Gastroesophageal sphincter (tissue), 3 donors: ENCODE measurements around the gene LMOD3.

ENCODE experiments used
- CTCF ChIP-seq, 4 experiments: fragments of 200-600 bp in 2 of 4; fragments of 450-650 bp in 2 of 4; sonication (generic) in 1 of 4; IDR thresholded peaks; one replicate each; pipeline ENCODE4 v1.5.1; 2017 to 2019; ENCODE audit warnings: antibody characterized with exemption in 4 of 4, mild to moderate bottlenecking in 2 of 4, moderate library complexity in 2 of 4
- EP300 ChIP-seq: sonication (generic); formaldehyde crosslinking; IDR thresholded peaks from one replicate; pipeline ENCODE4 v1.6.1; 2017; ENCODE audit warnings: antibody characterized with exemption, mild to moderate bottlenecking
- POLR2A ChIP-seq, 2 donors: fragments of 450-650 bp; IDR thresholded peaks; one replicate each; pipeline ENCODE4 v1.6.1; 2017; ENCODE audit warnings: antibody characterized with exemption in 2 of 2, mild to moderate bottlenecking in 2 of 2, moderate library complexity in 1 of 2
- POLR2AphosphoS5 ChIP-seq: sonication (generic); formaldehyde crosslinking; IDR thresholded peaks from one replicate; pipeline ENCODE4 v1.6.1; 2017; ENCODE audit warnings: antibody characterized with exemption

- TF ChIP-seq CTCF (IDR thresholded peaks at IDR 0.05) (no peak), POLR2A (IDR thresholded peaks at IDR 0.05) (no peak), POLR2AphosphoS5 (no peak), EP300 (no peak)
Measured at GRCh38 chr3:69130689-69131088, 8.3 kb upstream of the LMOD3 start.
